GM21786 (cell line): Measurements from ENCODE around the gene S100A4.
"Not testable (repeated sequence)": the region's sequence is repeated elsewhere in the genome, so short reads cannot be mapped to it uniquely, and the experiment has no call there.

Experiments
- ATAC-seq: cut with Tn5 transposase; IDR thresholded peaks from one replicate; pipeline ENCODE4 v1.9.1; 2021; ENCODE audit not compliant: unreplicated experiment

The S100A4 gene

DNA sequence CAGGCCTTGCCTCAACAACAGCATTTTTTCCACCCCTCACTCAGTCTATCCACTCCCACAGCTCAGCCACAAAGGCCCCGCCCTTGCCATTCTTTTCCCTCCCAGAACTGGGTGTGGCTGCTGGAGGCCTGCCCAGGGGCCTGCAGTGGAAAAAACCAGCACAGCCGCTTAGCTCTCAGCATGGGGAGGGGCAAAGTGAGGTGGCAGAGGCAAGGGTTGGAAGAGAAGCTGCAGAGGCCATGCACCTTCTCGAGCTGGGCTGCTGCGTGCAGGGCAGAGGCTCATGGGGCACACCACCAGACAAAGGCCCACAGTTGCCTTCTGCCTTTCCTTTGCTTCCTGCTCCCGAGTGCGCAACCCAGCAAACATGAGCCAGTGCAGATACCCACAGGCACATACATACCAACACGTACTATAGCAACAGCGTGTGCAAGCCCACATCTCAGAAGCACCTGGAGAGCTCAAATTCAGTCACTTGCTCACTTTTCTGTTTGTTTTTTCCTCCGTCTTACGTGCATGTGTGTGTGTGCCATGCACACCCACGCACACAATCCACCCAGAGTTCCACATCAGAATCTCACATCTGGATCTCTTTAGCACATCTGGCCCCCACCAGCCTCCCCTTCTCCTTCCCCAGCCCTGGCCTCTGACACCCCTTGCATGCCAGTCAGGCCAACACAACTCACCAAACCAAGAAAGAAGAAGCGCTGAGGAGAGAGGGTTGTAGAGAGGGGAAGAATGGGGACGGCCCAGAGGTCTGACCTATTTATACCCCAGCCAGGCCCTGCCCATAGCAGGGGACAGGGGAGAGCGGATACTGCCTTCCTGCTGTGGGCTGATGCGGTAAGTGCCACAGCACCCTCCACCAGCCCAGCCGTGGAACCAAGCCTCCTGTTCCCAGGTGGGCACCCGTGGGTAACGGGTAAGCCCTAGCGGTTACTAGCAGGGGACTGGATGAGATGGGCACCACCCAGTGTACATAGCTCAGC lies at the start of gene S100A4:
Gene S100A4, minus strand, starts transcription at position 740 of the 989 bp plus-strand sequence. CDS start 1,012 bp downstream, outside the sequence.
- ATAC-seq, result peak; percentile 65

DNA sequence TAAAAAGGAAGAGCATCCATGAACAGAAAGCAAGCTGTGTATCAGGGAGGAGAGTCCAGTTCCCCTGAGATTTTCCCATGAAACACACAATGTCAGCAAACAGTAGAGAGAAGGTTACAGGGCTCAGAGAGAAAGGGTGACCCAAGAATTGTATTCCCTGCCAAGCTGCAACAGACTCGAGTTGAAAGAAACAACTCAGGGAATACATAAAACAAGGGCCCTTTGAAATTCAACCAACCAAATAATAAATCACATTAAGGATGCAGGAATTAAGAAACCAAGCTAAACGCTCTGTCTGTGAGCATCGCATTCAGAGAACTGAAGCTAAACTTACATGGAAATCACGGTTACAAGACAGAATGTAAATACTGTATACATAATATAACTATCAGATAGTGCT lies 47.1 kb upstream of the S100A4 start:
- no peak for ATAC-seq

DNA sequence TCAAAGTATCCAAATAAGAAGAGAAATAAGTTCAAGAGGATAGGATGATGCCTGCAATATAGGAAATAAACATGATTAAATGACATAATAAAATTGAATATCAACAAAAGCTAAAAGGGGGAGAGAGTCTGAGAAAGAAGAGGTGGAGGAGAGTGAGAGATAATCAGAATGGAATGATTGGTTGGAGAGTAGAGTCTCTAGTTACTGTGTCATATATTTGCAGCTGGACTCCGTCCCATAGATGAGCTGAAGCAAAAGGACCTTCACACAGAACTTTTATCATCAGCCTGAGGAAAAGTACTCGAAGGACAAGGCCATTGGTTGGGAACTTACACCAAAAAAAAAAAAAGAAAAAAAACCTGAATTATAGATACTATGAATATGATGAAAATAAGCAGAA lies 42.9 kb upstream of the S100A4 start:
- ATAC-seq, result no peak

DNA sequence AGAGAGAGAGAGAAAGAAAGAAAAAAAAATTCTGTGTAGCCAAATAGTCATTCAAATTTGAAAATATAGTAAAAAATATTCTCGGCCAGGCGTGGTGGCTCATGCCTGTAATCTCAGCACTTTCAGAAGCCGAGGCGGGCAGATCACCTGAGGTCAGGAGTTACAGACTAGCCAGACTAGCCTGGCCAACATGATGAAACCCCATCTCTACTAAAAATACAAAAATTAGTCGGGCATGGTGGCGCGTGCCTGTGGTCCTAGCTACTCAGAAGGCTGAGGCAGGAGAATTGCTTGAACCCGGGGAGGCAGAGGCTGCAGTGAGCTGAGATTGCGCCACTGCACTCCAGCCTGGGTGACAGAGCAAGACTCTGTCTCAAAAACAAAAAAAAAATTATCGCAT lies 42.4 kb upstream of the S100A4 start:
- not testable (repeated sequence) for ATAC-seq

DNA sequence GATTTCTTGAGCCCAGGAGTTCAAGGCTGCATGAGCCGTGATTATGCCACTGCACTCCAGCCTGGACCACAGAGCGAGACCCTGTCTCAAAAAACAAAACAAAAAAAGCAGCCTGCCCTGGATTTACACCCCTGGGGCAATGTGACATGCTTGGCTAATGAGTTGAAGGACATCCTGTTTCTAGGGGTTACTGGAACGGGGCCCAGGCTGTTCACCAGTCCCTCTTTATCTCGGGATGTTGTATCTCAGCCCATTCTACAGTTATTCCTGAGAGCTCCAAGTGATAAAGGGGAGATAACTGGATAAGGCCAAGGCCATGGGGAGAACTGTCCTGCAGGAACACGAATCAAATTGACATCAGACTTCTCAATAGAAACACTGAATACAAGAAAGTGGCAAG lies 41.7 kb upstream of the S100A4 start:
- ATAC-seq, result no peak

DNA sequence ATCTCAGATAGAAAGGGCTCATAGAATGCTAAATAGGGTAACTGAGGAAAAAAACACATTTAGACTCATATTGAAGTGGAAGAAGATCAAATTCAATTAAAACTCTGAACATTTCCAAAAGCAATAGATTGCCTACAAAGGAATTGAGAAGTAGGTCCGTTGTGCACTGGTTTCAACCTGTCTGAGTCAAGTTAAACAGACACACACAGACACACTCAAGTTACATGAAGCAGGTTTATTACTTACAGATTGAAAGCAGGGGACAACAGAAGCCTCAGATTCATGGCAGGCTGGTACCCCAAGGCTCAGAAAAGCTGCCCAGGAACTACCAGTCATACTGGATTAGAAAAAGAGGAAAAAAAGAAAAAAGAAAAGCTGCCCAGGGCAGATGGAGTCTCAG lies 40.7 kb upstream of the S100A4 start:
- no peak for ATAC-seq

DNA sequence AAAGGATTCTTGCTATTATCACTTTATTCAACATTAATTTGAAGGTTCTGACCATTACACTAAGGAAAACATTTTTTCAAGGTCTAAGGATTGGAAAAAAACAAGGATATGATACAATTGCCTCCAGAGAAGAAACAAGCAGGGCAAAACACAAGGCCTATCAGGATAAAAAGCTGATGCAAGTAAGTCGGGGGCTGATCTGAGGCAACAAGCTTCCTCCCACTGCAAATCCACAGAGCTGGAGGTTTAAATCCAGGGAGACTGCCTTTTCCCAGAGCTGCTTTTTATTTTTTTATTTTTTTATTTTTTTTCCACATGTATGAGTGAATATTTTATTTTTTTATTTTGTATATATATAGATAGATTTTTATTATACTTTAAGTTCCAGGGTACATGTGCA lies 39.4 kb upstream of the S100A4 start:
- ATAC-seq, result no peak

DNA sequence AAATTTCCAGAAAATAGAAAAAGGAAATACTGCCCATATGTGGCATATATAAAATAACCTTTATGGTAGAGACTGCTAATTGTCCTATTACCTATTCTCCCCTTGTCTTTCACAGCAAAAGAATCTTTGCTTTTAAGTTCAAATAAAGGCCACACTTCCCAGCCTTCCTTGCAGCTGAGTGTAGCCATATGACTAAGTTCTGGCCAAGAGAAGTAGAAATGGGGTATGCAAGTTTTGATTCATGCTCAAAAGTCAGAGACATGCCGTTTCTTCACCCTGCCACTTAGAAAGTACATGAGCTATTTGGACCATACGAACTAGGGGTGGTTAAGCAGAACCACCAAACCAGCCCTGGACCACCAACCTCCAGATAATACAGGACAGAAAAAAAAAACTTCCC lies 38.4 kb upstream of the S100A4 start:
- ATAC-seq, result no peak

DNA sequence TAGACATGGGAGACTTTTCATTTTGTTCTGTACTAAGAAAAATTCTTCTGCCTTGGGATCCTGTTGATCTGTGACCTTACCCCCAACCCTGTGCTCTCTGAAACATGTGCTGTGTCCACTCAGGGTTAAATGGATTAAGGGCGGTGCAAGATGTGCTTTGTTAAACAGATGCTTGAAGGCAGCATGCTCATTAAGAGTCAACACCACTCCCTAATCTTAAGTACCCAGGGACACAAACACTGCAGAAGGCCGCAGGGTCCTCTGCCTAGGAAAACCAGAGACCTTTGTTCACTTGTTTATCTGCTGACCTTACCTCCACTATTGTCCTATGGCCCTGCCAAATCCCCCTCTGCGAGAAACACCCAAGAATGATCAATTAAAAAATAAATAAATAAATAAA lies 37.9 kb upstream of the S100A4 start:
- ATAC-seq, result not testable (repeated sequence)

DNA sequence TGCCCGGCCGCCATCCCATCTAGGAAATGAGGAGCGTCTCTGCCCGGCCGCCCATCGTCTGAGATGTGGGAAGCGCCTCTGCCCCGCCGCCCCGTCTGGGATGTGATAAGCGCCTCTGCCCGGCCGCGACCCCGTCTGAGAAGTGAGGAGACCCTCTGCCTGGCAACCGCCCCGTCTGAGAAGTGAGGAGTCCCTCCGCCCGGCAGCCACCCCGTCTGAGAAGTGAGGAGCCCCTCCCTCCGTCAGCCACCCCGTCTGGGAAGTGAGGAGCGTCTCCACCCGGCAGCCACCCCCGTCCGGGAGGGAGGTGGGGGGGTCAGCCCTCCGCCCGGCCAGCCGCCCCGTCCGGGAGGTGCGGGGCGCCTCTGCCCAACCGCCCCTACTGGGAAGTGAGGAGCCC lies 37.2 kb upstream of the S100A4 start:
- not testable (repeated sequence) for ATAC-seq

DNA sequence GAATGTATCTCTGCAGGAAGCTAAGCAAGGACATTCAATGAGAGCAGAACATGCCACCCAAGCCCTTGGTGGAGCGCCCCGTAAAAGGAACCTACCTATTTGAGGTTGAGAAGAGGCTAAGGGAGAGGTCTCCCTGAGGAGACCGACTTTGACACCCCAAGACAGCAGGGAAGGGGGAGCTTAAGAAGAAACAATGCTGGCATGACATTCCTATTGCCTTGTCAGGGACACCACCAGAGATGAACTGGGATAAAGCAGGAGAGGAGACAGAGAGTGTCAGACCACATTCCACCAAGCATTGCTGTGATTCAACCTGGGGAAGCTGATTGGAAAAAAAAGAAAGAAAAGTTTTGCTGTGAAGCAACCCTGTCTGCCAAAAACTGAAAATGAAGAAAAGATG lies 33.3 kb upstream of the S100A4 start:
- ATAC-seq, result no peak

DNA sequence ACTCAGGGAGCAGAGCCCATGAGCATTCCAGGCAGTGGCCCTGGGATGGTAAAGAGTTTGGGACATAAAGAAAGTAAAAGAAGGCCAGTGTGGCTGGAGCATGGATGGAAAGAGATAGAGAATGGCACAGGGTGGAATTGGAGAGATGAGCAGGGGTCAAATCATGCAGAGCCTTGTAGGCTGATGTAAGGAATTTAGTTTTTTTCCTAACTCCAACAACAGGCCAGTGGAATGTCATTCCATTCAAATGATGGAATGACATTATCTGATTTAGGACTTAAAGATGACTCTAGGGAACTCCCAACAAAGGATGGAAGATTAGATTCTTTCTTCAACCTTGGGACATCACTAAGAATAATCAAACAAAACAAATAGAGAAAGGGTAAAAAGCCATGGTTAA lies 32.9 kb upstream of the S100A4 start:
- no peak for ATAC-seq

DNA sequence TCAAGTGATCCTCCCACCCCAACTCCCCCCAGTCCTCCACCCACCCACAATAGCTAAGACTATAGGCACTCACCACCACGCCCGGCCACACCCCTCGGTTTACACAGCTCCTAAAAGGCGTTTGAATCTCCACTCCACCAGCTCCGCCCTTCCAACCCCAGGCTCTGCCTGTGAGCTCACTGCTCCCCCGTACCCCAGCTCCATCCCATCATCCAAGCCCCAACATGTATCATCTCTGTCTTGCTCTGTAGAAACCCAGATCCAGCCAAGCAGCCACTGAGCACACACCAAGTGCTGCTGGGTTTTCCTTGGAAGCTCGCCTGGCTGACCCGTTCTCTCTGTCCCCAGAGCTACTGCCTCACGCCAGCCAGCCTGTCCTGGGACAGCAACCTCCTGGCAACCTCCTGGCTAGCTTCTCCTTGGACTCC lies 32.0 kb upstream of the S100A4 start:
- ATAC-seq, result no peak

DNA sequence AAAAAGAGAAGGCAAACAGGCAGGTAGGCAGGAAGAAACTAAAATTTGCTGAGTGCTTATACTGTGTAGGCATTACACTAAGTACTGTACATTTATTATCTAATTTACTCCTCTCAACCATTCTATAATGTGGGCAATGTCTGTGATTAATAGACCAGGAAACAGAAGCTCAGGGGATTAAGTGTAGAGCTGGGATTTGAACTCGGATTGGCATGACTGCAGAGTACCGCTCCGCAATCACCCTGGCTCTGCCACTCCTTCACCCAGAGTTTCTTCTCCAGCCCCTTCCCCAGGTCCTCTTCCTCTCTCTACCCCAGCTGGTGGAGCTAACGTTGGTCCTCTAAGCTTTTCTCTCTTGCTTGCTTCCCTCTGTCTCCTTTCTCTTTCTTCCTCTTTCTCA lies 31.5 kb upstream of the S100A4 start:
- no peak for ATAC-seq

DNA sequence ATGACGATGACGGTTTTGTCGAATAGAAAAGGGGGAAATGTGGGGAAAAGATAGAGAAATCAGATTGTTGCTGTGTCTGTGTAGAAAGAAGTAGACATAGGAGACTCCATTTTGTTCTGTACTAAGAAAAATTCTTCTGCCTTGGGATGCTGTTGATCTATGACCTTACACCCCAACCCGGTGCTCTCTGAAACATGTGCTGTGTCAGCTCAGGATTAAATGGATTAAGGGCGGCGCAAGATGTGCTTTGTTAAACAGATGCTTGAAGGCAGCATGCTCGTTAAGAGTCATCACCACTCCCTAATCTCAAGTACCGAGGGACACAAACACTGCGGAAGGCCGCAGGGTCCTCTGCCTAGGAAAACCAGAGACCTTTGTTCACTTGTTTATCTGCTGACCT lies 29.9 kb upstream of the S100A4 start:
- not testable (repeated sequence) for ATAC-seq

DNA sequence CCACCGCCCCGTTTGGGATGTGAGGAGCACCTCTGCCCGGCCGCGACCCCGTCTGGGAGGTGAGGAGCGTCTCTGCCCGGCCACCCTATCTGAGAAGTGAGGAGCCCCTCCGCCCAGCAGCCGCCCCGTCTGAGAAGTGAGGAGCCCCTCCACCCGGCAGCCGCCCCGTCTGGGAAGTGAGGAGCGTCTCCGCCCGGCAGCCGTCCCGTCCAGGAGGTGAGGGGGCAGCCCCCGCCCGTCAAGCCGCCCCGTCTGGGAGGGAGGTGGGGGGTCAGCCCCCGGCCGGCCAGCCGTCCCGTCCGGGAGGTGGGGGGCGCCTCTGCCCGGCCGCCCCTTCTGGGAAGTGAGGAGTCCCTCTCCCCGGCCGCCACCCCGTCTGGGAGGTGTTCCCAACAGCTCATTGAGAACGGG lies 29.5 kb upstream of the S100A4 start:
- ATAC-seq, result not testable (repeated sequence)

DNA sequence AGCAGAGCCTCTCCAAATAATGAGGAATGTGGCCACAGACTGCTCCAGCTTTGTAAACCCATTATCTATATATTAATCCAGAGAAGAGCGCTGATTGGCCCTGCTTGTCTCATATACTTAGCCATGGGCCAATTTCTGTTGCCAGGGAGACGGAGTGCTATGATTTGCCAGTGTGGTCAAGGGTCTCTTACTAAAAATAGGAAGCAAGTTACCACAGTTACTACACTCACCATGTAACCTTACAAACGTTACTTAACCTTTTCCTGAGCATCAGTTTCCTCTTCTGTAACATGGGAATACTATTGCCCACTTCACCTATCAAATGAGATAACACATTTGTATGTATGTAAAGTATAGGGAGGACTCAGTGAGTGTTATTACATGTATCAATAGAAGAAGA lies 27.7 kb upstream of the S100A4 start:
- no peak for ATAC-seq

DNA sequence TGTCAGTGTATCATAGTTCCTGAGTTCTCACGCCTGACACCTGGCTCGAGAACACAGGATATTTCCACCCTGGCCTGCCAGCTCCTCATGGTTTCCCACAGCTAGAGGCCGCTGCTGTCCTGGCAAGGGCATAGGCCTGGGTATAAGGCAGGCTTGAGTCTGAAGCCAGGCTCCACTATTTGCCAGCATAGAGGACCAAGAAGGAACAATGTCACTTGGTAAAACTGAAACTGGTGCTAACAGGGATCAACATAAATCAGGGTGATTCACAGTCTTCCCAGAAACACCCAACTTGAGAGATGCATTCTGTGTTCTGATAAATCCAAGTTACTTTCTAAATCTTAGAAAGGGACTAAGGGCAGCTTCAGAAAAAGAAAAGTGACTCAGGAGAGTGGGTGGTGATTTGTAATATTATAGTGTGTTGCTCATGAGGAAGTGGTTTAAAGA lies 27.0 kb upstream of the S100A4 start:
- ATAC-seq, result peak; percentile 62

DNA sequence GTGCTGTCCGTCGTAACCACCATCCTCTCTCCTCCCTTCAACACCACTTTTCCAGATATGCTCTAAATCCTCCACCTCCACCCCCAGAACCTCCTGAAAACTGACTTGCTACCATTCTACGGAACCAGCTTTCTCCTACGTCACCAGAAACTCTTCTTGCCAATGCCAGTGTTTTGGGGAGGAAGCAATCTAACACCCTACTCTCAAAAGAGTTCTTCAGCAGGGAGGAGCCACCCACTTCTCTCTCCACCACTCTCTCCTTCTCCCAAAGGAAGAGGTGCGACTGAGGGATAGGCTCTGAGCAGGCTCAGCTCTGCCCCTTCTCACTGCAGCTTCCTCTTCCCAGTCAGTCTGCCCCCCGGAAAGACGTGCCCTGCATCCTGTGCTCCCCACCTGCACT lies 26.1 kb upstream of the S100A4 start:
- no peak for ATAC-seq

DNA sequence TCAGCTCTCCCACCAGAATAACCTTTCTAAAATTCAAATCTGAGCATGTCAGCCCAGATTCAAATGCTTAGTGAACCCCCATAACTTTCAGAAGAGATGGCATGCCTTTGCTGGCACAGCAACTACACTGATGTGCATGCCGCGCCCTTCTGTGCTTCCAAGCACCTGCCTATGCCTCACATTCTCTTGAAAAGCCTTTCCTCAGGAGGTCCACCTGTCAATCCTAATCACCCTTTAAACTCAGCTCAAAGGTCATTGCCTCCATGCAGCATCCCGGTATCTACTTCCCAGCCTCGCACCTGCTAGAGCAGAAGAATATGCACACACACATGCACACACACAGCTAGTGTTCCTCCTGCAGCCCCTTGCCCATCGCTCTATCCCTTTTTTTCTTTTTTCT lies 25.3 kb upstream of the S100A4 start:
- no peak for ATAC-seq

DNA sequence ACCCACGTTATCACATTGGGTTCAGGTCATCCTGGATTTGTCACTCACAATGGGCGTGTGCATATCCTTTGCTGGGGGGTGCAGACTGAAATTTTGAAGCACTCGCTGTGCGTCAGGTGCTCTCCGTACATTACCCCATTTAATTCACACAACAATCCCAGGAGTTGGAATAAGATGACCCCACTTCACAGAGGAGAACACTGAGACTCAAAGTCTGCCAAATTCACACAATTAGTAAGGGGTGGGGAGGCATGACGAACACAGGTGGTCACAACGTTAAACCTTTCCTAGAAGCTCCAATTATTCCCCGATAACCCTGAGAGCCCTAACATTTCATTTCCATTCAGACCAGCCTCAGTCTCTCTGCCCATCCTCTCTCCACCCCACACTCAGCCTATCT lies 23.9 kb upstream of the S100A4 start:
- ATAC-seq, result no peak

DNA sequence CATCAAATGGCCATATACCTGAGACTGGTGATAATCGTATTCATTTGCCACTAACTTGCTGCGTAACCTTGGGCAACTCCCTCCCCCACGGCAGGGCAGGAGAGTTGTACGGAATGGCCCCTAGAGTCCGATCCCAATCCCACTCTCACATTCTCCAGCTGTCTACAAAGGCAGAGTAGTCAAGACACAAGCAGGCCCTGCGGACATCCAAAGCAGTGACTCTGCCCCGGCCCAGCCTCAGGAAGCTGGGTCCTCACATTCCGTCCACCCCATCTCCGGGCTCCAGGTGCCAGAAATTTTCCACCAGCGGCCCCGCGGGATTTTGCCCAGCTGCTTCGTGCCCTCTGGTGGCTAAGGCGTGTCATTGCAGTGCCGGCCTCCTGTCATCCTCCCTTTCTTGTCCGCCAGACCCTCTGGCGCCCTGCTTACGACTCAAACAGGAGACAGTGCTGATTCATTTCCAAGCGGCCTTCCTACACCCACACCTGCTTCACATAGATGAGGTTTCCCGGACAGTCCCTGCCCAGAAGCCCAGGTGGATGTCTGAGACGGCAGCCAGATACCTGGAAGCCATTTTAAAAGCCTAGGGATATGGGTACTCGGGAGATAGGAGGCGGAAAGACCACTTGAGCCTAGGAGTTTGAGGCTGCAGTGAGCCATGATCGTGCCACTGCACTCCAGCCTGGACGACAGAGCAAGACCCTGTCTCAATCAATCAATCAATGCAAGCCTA lies 22.9 kb upstream of the S100A4 start:
- ATAC-seq, result no peak
